Measurements from ENCODE around the gene GRIPAP1.

- TF ChIP-seq GATA3 (IDR thresholded peaks at IDR 0.05; ENCODE audit: low read depth, low read length) = no peak
- TF ChIP-seq GATA2 (IDR thresholded peaks at IDR 0.05; ENCODE audit: low read depth, low read length) = no peak
These were observed 68.3 kb downstream of the GRIPAP1 start for GRCh38 chrX:48933757-48934156.

Measured in SH-SY5Y (cell line).